Measurements from ENCODE around the gene C12orf42. TPM values are rescaled to one million over a fixed set of nuclear protein-coding genes. Genes with fewer than 3 reads are reported as not detected.

C12orf42 gene
- total RNA-seq, 5 donors from 2014 or later (not counting 1 experiment from before 2014, with no cell fraction given): 7.5 to 16.9 (median 9.2) TPM

DNA sequence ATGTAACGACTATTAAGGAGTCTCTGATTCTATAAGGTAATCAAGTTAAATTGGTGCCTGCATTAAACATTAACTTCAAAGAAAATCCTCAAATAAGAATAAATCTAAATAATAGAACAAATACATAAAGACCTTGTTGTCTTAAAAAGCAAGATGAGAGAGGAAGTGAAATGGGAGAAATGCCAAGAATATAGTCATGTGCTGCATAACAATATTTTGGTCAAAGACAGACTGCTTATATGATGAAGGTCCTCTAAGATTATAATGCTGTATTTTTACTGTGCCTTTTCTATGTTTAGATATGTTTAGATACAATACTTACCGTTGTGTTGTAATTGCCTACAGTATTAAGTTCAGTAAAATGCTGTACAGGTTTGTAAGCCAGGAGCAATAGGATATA lies 213.6 kb downstream of the C12orf42 start:
- no peaks in the 10 kb centered on the region for H3K36me3 ChIP-seq (ENCODE audit: control insufficient read depth in 2 of 2, extremely low read depth in 1 of 2, insufficient read depth in 1 of 2, low read length in 1 of 2)
- peaks cover 3% of the 10 kb centered on the region for H3K36me3 Mint-ChIP-seq
- H3K4me3 ChIP-seq (ENCODE audit: control insufficient read depth in 1 of 2, extremely low read depth in 1 of 2, low read length in 1 of 2): no peak overlapping the region
- H3K9me3 Mint-ChIP-seq: peaks cover 0 to 3% (median 0%) of the 10 kb centered on the region in 3 donors
- no peaks in the 10 kb centered on the region for H3K4me1 ChIP-seq (ENCODE audit: control insufficient read depth in 1 of 2, extremely low read depth in 1 of 2, insufficient read depth in 2 of 2, low read length in 2 of 2)
- ChIA-PET CTCF (no interaction called here), POLR2A (no interaction called here)
- peaks cover 6 to 11% (median 8%) of the 10 kb centered on the region in 3 donors for H3K4me1 Mint-ChIP-seq
- DNase-seq (no peak), ATAC-seq (replicated peaks in 1 of 4) (no peak)
- no peaks in the 10 kb centered on the region for H3K27me3 ChIP-seq (replicated peaks in 1 of 2; ENCODE audit: control insufficient read depth in 2 of 2, extremely low read depth in 1 of 2, insufficient read depth in 2 of 2, low read length in 1 of 2)
- no CpG with 5 or more reads among the region's 2 CpGs for WGBS (ENCODE audit: insufficient coverage)
- no peak overlapping the region for H3K27ac ChIP-seq (ENCODE audit: low read length)
- no peak overlapping the region for H3K4me3 Mint-ChIP-seq
- H3K27ac Mint-ChIP-seq: no peak overlapping the region
- H3K9me3 ChIP-seq: no peaks in the 10 kb centered on the region
- no peaks in the 10 kb centered on the region for H3K27me3 Mint-ChIP-seq

DNA sequence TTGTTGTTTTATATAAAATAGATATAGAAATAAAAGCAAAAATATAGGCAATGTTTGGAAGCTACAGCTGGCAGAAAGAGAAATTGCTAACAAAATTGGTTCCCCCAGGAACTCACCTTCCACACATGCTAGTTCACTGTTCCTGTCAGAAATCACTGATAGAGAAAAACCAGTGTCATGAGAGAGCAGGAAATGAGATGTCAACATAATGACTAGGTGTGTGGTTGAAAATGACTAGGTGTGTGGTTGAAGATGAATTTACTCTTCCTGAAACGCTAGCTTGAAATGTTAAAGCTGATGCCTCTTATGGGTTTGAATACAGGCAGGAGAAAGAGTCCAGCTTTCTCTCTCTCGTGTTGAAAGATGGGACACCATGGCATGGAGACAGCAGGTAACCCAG lies 216.3 kb downstream of the C12orf42 start:
- H3K4me3 ChIP-seq (ENCODE audit: control insufficient read depth in 1 of 2, extremely low read depth in 1 of 2, low read length in 1 of 2): no peak overlapping the region
- no peaks in the 10 kb centered on the region for H3K4me1 ChIP-seq (ENCODE audit: control insufficient read depth in 1 of 2, extremely low read depth in 1 of 2, insufficient read depth in 2 of 2, low read length in 2 of 2)
- ATAC-seq (replicated peaks in 1 of 4) (peak in 3 of 4 experiments; percentile 54 to 69 (median 56)), DNase-seq (peak in 1 of 35 experiments; percentile 11)
- WGBS (ENCODE audit: insufficient coverage): 0% methylated on average over 2 of the region's 2 CpGs
- H3K36me3 Mint-ChIP-seq: no peaks in the 10 kb centered on the region
- H3K9me3 Mint-ChIP-seq: no peaks in the 10 kb centered on the region
- ChIA-PET CTCF (no interaction called here), POLR2A (interaction anchor here (0.6 kb wide), 2 partner anchors 15 to 142 kb away, joined by 3 to 5 read pairs; no protein-coding TSS in a partner anchor)
- H3K9me3 ChIP-seq: no peaks in the 10 kb centered on the region
- H3K4me1 Mint-ChIP-seq: peaks cover 6 to 11% (median 8%) of the 10 kb centered on the region in 3 donors
- no peak overlapping the region for H3K27ac ChIP-seq (ENCODE audit: low read length)
- H3K27ac Mint-ChIP-seq: no peak overlapping the region
- no peaks in the 10 kb centered on the region for H3K27me3 Mint-ChIP-seq
- H3K4me3 Mint-ChIP-seq: no peak overlapping the region
- no peaks in the 10 kb centered on the region for H3K27me3 ChIP-seq (replicated peaks in 1 of 2; ENCODE audit: control insufficient read depth in 2 of 2, extremely low read depth in 1 of 2, insufficient read depth in 2 of 2, low read length in 1 of 2)
- no peaks in the 10 kb centered on the region for H3K36me3 ChIP-seq (ENCODE audit: control insufficient read depth in 2 of 2, extremely low read depth in 1 of 2, insufficient read depth in 1 of 2, low read length in 1 of 2)

DNA sequence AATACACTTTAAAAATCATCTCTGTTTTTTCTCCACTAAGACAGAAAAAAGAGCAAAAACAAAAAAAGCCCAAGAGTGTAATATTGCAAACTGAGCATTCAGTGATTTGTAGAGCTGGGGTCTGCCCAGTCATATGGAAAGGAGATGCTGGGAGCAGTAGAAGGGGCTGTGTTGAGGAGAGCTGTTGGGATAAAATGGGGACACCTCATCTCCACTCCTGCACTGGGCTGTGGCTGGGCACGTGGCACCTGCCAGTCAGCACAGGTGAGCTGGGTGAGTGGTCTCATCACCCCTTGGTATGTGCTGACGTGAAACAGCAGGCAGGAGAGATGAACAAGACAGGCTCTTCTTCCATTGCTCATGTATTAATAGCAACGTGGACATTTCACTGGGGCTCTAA lies 217.4 kb downstream of the C12orf42 start:
- Mint-ChIP-seq H3K4me1 (peaks cover 6 to 11% (median 8%) of the 10 kb centered on the region in 3 donors), H3K27me3 (no peaks in the 10 kb centered on the region), H3K9me3 (no peaks in the 10 kb centered on the region), H3K36me3 (no peaks in the 10 kb centered on the region), H3K27ac (no peak overlapping the region), H3K4me3 (no peak overlapping the region)
- H3K4me3 ChIP-seq (ENCODE audit: control insufficient read depth in 1 of 2, extremely low read depth in 1 of 2, low read length in 1 of 2): no peak overlapping the region
- no peak overlapping the region for H3K27ac ChIP-seq (ENCODE audit: low read length)
- H3K9me3 ChIP-seq: no peaks in the 10 kb centered on the region
- WGBS (ENCODE audit: insufficient coverage): 60% methylated on average over 1 of the region's 3 CpGs
- ChIA-PET CTCF (no interaction called here), POLR2A (interaction anchor here in 1 of 2 donors (0.6 kb wide), 1 partner anchor 673 kb away, joined by 4 read pairs; no protein-coding TSS in a partner anchor)
- H3K4me1 ChIP-seq (ENCODE audit: control insufficient read depth in 1 of 2, extremely low read depth in 1 of 2, insufficient read depth in 2 of 2, low read length in 2 of 2): no peaks in the 10 kb centered on the region
- H3K27me3 ChIP-seq (replicated peaks in 1 of 2; ENCODE audit: control insufficient read depth in 2 of 2, extremely low read depth in 1 of 2, insufficient read depth in 2 of 2, low read length in 1 of 2): no peaks in the 10 kb centered on the region
- H3K36me3 ChIP-seq (ENCODE audit: control insufficient read depth in 2 of 2, extremely low read depth in 1 of 2, insufficient read depth in 1 of 2, low read length in 1 of 2): no peaks in the 10 kb centered on the region
- DNase-seq: no peak
- no peak for ATAC-seq (replicated peaks in 1 of 4)

DNA sequence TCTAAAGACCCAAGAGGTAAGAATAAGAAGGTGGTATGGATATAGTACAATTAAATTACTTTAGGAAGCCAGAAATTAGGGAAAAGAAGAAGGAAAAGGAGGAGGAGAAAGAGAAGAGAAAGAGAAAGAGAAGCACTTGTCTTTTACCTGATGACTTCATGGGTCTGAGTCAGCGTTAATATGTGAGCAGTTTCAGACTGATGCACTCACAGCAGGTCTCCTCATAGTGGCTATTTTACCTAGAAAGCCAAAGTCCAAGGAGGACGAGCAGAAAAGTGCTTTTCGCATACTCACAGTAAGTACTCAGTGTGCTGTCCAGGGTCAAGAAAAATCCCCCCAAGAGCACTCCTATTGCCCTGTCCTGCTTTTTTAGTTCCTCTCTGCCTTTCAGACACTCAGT lies 222.1 kb downstream of the C12orf42 start:
- Histone ChIP-seq H3K36me3 (ENCODE audit: control insufficient read depth in 2 of 2, extremely low read depth in 1 of 2, insufficient read depth in 1 of 2, low read length in 1 of 2) (no peaks in the 10 kb centered on the region), H3K9me3 (no peaks in the 10 kb centered on the region), H3K4me3 (ENCODE audit: control insufficient read depth in 1 of 2, extremely low read depth in 1 of 2, low read length in 1 of 2) (no peak overlapping the region), H3K4me1 (ENCODE audit: control insufficient read depth in 1 of 2, extremely low read depth in 1 of 2, insufficient read depth in 2 of 2, low read length in 2 of 2) (peaks cover 0 to 6% of the 10 kb centered on the region in 2 experiments), H3K27me3 (replicated peaks in 1 of 2; ENCODE audit: control insufficient read depth in 2 of 2, extremely low read depth in 1 of 2, insufficient read depth in 2 of 2, low read length in 1 of 2) (no peaks in the 10 kb centered on the region), H3K27ac (ENCODE audit: low read length) (no peak overlapping the region)
- CTCF ChIA-PET: no interaction called here
- no peak overlapping the region for H3K27ac Mint-ChIP-seq
- ATAC-seq (replicated peaks in 1 of 4): no peak
- H3K27me3 Mint-ChIP-seq: no peaks in the 10 kb centered on the region
- POLR2A ChIA-PET: no interaction called here
- no peak overlapping the region for H3K4me3 Mint-ChIP-seq
- DNase-seq: no peak
- 57% methylated on average over 3 of the region's 3 CpGs for WGBS (ENCODE audit: insufficient coverage)
- no peaks in the 10 kb centered on the region for H3K36me3 Mint-ChIP-seq
- H3K9me3 Mint-ChIP-seq: no peaks in the 10 kb centered on the region
- H3K4me1 Mint-ChIP-seq: peaks cover 12 to 17% (median 15%) of the 10 kb centered on the region in 3 donors

DNA sequence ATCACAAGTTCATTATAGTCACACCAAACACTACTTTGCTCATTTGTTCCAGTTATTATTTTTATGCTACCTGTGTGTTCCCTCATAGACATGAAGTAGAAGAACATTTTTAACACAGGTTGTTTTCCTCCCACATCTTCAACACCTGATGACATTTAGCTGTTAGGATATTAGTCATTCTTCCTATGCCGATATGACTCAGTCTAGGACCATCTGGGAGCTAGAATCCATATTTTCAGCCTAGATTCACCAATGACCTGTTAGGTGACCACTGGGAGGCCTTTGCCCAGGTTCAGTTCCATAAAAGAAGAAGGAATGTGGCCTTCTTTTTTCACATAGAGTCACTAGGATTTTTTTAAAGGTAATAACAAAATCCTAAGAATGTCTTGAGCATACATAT lies 222.8 kb downstream of the C12orf42 start:
- H3K27ac ChIP-seq (ENCODE audit: low read length): no peak overlapping the region
- WGBS (ENCODE audit: insufficient coverage): no CpG with 5 or more reads among the region's 1 CpG
- ATAC-seq (replicated peaks in 1 of 4): no peak

DNA sequence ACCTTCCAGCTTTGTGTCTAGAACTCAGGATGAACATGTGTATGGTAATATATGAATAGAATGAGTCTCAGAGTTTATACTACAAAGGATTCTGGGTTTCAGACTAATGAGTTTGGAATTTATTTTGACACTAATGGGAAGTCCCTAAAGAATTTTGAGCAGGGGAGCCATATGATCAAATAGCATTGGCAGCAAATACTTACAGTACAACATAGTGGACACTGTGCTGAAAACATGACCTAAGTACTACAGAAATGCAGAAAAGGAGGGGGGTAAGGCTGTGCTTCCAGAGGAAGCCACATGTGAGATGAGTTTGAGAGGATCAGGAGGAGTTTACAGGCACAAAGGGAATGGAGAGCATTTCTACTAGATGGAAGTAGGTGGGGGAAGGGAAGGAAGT lies 225.8 kb downstream of the C12orf42 start:
- Histone ChIP-seq H3K4me3 (ENCODE audit: control insufficient read depth in 1 of 2, extremely low read depth in 1 of 2, low read length in 1 of 2) (no peak overlapping the region), H3K36me3 (ENCODE audit: control insufficient read depth in 2 of 2, extremely low read depth in 1 of 2, insufficient read depth in 1 of 2, low read length in 1 of 2) (no peaks in the 10 kb centered on the region), H3K4me1 (ENCODE audit: control insufficient read depth in 1 of 2, extremely low read depth in 1 of 2, insufficient read depth in 2 of 2, low read length in 2 of 2) (peaks cover 0 to 6% of the 10 kb centered on the region in 2 experiments), H3K9me3 (no peaks in the 10 kb centered on the region), H3K27me3 (replicated peaks in 1 of 2; ENCODE audit: control insufficient read depth in 2 of 2, extremely low read depth in 1 of 2, insufficient read depth in 2 of 2, low read length in 1 of 2) (no peaks in the 10 kb centered on the region), H3K27ac (ENCODE audit: low read length) (no peak overlapping the region)
- no peaks in the 10 kb centered on the region for H3K9me3 Mint-ChIP-seq
- ChIA-PET POLR2A (no interaction called here), CTCF (no interaction called here)
- no peaks in the 10 kb centered on the region for H3K36me3 Mint-ChIP-seq
- DNase-seq: no peak
- ATAC-seq (replicated peaks in 1 of 4): no peak
- peaks cover 12 to 18% (median 17%) of the 10 kb centered on the region in 3 donors for H3K4me1 Mint-ChIP-seq
- no peak overlapping the region for H3K27ac Mint-ChIP-seq
- H3K27me3 Mint-ChIP-seq: no peaks in the 10 kb centered on the region
- no peak overlapping the region for H3K4me3 Mint-ChIP-seq

More for the DNA sequence above, 222.8 kb downstream of the C12orf42 start:
- no peaks in the 10 kb centered on the region for H3K27me3 Mint-ChIP-seq
- H3K4me3 Mint-ChIP-seq: no peak overlapping the region
- no peak overlapping the region for H3K4me3 ChIP-seq (ENCODE audit: control insufficient read depth in 1 of 2, extremely low read depth in 1 of 2, low read length in 1 of 2)
- DNase-seq: no peak
- peaks cover 12 to 18% (median 17%) of the 10 kb centered on the region in 3 donors for H3K4me1 Mint-ChIP-seq
- no peaks in the 10 kb centered on the region for H3K36me3 ChIP-seq (ENCODE audit: control insufficient read depth in 2 of 2, extremely low read depth in 1 of 2, insufficient read depth in 1 of 2, low read length in 1 of 2)
- no peaks in the 10 kb centered on the region for H3K27me3 ChIP-seq (replicated peaks in 1 of 2; ENCODE audit: control insufficient read depth in 2 of 2, extremely low read depth in 1 of 2, insufficient read depth in 2 of 2, low read length in 1 of 2)
- H3K4me1 ChIP-seq (ENCODE audit: control insufficient read depth in 1 of 2, extremely low read depth in 1 of 2, insufficient read depth in 2 of 2, low read length in 2 of 2): peaks cover 0 to 6% of the 10 kb centered on the region in 2 experiments
- no peaks in the 10 kb centered on the region for H3K36me3 Mint-ChIP-seq
- ChIA-PET POLR2A (no interaction called here), CTCF (no interaction called here)
- no peaks in the 10 kb centered on the region for H3K9me3 Mint-ChIP-seq
- H3K27ac Mint-ChIP-seq: no peak overlapping the region
- H3K9me3 ChIP-seq: no peaks in the 10 kb centered on the region
